22Rv1 (cell line): Measurements from ENCODE around the gene UFC1.

ENCODE experiments used
- H3K27ac ChIP-seq: fragments of 450-650 bp; 2 replicates; pipeline ENCODE4 v1.5.1; 2017
- CTCF ChIP-seq: fragments of 450-650 bp; IDR thresholded peaks from 2 replicates; pipeline ENCODE4 v1.5.1; 2017; ENCODE audit warnings: mild to moderate bottlenecking
- ZFX ChIP-seq: fragments of 450-650 bp; IDR thresholded peaks from 2 replicates; pipeline ENCODE4 v1.6.1; 2017; ENCODE audit warnings: antibody characterized with exemption, borderline replicate concordance

UFC1 gene

GRCh38 chr1:161207173-161207572 lies 53.4 kb downstream of the UFC1 start:
- TF ChIP-seq ZFX (no peak), CTCF (no peak)
- no peak overlapping the region for H3K27ac ChIP-seq
